Measurements from ENCODE around the gene TMEM17. TPM values are rescaled to one million over a fixed set of nuclear protein-coding genes. Genes with fewer than 3 reads are reported as not detected.

Gene TMEM17
- total and polyA plus RNA-seq, 9 of the 15 experiments (the other 6 are each of a cell fraction or from before 2014, with no cell fraction given) = 0.58 to 2.2 (median 1.2) TPM

GRCh38 chr2:62511636-62512035 lies 5.6 kb upstream of the TMEM17 start:
- Histone ChIP-seq H3K27ac (ENCODE audit: extremely low read depth, low read depth, low read length) (no peak overlapping the region), H3K27me3 (ENCODE audit: control insufficient read depth in 2 of 2, insufficient read depth in 2 of 2, low read length in 2 of 2) (no peaks in the 10 kb centered on the region), H3K79me2 (ENCODE audit: control insufficient read depth, insufficient read depth, low read length) (no peaks in the 10 kb centered on the region; the same call in 2 of the 3 replicates), H3K4me1 (replicated peaks in 1 of 2; ENCODE audit: control insufficient read depth in 2 of 2, insufficient read depth in 2 of 2, low read length in 2 of 2) (no peaks in the 10 kb centered on the region), H3K4me2 (ENCODE audit: insufficient read depth, low read length) (no peak overlapping the region), H2AFZ (ENCODE audit: low read depth, low read length) (no peak overlapping the region), H3K9ac (ENCODE audit: insufficient read depth in 1 of 2, low read depth in 2 of 2, low read length in 2 of 2) (no peak overlapping the region), H4K20me1 (replicated peaks; ENCODE audit: control insufficient read depth, insufficient read depth, low read length) (no peaks in the 10 kb centered on the region), H3K36me3 (ENCODE audit: control insufficient read depth, insufficient read depth, low read length) (no peaks in the 10 kb centered on the region), H3K9me1 (ENCODE audit: control insufficient read depth, insufficient read depth, low read length) (no peaks in the 10 kb centered on the region), H3K9me3 (replicated peaks; ENCODE audit: control insufficient read depth, insufficient read depth, low read depth, low read length) (no peaks in the 10 kb centered on the region), H3K4me3 (no peak overlapping the region)
- no peak for TF ChIP-seq CEBPG (CRISPR knock-in tag; IDR thresholded peaks at IDR 0.05)
- no peak for TF ChIP-seq CEBPG (tag; conservative IDR thresholded peaks at IDR 0.05 in 1 of 2, IDR thresholded peaks at IDR 0.05 in 1 of 2)
- TF ChIP-seq, protein P1, sequence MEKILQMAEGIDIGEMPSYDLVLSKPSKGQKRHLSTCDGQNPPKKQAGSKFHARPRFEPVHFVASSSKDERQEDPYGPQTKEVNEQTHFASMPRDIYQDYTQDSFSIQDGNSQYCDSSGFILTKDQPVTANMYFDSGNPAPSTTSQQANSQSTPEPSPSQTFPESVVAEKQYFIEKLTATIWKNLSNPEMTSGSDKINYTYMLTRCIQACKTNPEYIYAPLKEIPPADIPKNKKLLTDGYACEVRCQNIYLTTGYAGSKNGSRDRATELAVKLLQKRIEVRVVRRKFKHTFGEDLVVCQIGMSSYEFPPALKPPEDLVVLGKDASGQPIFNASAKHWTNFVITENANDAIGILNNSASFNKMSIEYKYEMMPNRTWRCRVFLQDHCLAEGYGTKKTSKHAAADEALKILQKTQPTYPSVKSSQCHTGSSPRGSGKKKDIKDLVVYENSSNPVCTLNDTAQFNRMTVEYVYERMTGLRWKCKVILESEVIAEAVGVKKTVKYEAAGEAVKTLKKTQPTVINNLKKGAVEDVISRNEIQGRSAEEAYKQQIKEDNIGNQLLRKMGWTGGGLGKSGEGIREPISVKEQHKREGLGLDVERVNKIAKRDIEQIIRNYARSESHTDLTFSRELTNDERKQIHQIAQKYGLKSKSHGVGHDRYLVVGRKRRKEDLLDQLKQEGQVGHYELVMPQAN (IDR thresholded peaks at IDR 0.05; ENCODE audit: borderline replicate concordance) = no peak
- TF ChIP-seq RHOXF2B (CRISPR knock-in tag; conservative IDR thresholded peaks at IDR 0.05) = no peak
- no peak for TF ChIP-seq SAFB (IDR thresholded peaks at IDR 0.05; ENCODE audit: borderline replicate concordance, low read depth, low read length)
- TF ChIP-seq SMARCA5 (IDR thresholded peaks at IDR 0.05) = no peak
- no peak for TF ChIP-seq SREBF1 (IDR thresholded peaks at IDR 0.05; ENCODE audit: borderline replicate concordance, low read depth, low read length)
- TF ChIP-seq ZNF184 (CRISPR knock-in tag; IDR thresholded peaks at IDR 0.05) = no peak
- TF ChIP-seq ZNF436 (CRISPR knock-in tag; IDR thresholded peaks at IDR 0.05) = no peak
- no peak for TF ChIP-seq E2F8 (IDR thresholded peaks at IDR 0.05; ENCODE audit: low read depth, partially characterized antibody)
- ChIA-PET POLR2A (interaction anchor here (1.8 kb wide), 1 partner anchor 9 kb away, joined by 4 read pairs; no protein-coding TSS in a partner anchor), CTCF (ENCODE audit: low intra/inter-chr PET ratio) (no interaction called here)
- ATAC-seq = no peak
- in situ Hi-C loops (cut with MboI) (no loop called here), intact Hi-C loops (cut with micrococcal nuclease) (no loop called here)
- no peak for DNase-seq (ENCODE audit: extremely low read depth in 1 of 4, low spot score in 3 of 4)
- no peak for FAIRE-seq
- 29% methylated on average over 6 of the region's 6 CpGs for WGBS (ENCODE audit: insufficient coverage, low coverage, missing lambda C conversion rate)
- BruUV-seq (replicated peaks) = no TSS peak
